Measurements from ENCODE around the gene AGBL1.
A peak's percentile ranks its signal among the peaks of the same experiment; 100 is the strongest.

The AGBL1 gene

DNA sequence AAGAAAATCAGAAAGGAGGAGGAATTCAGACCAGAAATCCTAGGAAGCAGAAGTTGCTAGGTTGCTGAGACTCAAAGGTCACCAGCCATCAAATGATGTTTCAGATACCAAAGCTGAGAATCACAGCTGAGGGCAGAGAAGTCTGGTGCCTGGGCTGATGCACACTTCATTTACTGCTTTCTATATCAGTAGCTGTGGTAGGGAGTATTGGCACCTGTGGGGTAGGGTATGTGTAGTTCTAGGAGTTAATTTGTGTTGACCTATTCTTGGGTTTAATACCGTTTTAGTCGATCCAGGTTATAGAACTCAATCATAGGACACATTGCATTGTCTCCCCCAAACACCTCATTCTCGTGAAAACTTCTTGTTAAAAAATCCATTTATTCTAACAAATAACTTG is 529.6 kb downstream of the AGBL1 start:
- DNase-seq, result no peak

DNA sequence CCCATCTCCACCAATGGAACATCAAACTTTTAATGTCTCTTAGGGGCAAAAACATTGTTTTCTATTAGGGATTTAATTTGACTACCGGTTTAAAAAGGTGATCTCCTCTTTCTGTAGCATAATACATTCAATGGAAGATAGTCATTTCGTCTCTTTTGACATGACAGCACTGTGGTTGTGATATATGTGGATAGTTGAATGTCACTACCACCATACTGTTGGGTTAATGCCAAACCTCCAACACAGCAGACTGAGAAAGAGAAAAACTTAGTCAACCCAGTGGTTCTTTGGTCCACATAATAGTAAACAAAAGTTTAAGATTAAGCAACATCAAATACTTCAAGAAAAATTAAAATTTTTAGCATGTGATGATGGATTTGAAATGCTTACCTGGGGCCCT is 530.4 kb downstream of the AGBL1 start:
- DNase-seq, result no peak

DNA sequence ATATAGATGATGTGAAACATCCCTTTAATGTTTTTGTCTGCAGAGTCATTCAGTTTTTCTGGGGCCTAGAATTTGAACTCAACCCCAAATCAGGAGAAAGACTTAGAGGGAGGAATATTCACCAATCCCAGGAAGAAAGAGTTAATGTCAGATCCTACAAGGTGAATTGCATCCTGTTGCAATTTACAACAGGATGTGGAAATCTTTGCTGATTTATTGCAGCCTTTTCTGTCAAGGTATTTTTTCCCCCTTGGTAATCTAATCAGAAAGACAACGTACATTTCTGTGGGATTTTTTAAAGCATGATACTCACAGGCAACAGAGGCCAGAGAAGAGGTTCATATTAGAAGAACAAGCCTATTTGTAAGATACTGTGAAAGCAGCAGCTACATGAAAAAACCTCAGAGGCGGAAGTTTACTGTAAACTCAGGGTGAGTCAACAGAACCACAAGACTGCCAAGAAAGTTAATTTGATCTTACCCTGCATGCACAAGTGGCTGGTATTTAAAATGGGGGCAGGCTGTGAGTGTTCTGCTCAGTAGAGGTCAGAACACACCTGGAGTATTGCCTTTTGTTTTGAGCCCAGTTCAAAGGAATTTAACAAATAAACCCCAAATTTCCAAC is 531.9 kb downstream of the AGBL1 start:
- peak; percentile 17 for DNase-seq

DNA sequence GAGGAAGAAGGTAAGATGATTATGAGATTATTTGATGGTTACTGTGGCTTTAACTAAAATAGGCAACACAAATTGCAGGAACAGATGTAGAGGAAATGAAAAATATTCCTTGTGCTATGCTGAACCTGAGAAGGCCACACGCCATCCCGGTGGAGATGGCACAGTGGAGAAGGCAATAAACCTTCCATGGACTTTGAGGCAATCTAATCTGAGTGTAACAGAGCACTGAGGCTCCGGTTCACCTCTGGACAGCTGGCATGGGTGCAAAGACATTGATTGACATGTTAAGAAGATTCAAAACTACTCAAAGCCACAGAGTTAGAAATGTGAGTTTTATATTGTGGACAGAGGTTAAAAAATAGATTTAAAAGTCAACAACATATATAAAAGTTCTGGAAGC is 535.7 kb downstream of the AGBL1 start:
- no peak for DNase-seq

DNA sequence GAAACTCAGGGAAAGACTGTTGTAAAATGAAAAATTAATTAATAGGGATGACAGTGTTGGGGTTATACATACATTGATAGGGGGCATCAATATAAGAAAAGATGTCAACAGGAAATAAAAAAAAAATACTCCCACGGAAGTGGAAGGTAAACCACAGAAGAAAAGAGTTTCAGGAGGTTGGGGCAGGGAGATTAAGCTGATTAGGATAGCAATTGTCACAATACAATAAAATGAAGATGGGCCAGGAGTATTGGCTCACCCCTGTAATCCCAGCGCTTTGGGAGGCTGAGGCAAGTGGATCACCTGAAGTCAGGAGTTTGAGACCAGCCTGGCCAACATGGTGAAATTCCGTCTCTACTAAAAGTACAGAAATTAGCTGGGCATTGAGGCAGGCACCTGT is 536.1 kb downstream of the AGBL1 start:
- no peak for DNase-seq

DNA sequence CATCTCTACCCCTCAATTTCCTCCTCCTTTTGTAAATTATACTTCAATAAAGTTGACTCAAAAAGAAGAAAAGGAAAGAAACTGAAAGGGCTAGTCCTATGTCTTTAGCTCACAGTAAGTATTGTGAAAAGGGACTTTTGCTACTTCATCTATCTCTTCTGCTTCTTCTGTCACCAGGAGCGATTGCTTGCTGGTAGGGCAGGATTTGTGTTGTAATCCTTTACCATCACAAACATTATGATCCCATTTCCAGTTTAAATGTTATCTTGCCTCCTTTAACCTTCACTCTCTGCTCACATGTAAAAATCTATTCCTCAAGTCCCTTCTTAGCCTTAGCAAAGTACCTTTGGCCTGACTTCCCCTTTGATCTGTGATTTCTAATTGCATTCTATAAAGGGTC is 537.1 kb downstream of the AGBL1 start:
- DNase-seq, result no peak

DNA sequence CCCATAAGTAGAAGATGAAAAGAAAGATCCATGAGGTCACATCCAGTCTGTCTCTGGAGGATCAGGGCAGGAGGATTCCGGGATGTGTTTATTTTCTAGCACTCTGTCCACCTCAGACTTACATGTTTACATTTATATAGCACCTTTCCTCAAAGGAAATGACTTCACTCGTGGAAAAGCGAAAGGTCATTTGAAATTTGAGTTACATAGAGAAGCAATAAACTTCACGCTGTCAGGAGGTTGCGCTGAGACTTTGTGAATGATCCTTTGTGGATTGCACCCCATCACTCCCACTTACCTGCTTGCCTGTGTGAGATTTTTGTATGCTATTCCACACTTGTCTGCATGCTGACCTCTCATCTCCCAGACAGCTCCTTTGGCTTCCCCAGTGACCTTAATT is 540.5 kb downstream of the AGBL1 start:
- DNase-seq, result no peak

DNA sequence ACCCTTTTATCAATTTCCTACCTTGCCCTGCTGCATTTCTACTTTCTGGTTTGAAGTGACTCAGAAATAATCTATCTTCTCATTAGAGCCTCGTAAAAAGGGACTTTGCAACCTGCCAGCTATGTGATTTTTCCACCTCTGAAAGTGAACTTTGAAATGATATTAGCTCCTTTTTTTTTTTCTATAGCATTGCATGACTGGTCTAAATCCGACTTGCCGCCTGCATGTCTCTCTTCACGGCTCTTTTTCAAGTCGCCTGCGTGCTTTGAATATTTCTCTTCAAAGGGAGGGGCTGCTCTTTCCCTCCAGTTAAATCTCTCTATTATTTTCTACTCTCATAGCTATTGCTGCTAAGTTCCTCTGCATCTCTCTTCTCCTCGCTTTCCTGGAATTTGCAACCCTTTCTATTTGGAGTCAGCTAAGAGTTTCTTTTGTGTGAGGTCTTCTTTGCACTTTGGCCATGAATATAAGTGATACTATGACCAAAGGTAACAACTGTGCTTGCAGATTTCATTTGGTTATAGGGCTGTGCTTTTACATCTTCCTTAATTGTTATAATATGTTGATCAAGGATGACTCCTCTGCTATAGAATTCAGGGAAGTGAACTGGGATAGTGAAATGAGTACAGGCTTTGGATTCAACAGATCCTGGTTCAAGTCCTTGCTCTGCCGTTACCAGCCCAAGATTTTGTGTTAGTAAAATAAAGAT is 541.1 kb downstream of the AGBL1 start:
- no peak for DNase-seq

DNA sequence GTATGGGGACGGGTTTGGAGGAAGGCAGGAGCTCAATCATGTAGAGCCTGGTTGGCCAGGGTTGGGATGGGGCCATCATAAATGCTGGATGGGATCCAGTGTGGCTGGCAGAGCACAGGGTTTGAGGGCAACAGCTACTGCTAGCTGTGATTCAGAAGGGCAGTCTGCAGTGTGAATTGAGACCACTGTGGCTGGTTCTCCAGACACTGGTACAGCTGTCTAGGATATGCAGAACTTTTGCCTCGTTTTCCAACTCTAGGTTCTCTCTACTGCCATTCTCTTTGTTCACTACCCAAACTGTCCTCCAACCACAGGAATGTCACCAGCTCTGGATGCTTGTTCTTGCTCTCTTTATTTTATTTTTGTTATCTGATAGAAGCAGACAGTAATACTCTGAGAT is 543.6 kb downstream of the AGBL1 start:
- DNase-seq, result no peak

DNA sequence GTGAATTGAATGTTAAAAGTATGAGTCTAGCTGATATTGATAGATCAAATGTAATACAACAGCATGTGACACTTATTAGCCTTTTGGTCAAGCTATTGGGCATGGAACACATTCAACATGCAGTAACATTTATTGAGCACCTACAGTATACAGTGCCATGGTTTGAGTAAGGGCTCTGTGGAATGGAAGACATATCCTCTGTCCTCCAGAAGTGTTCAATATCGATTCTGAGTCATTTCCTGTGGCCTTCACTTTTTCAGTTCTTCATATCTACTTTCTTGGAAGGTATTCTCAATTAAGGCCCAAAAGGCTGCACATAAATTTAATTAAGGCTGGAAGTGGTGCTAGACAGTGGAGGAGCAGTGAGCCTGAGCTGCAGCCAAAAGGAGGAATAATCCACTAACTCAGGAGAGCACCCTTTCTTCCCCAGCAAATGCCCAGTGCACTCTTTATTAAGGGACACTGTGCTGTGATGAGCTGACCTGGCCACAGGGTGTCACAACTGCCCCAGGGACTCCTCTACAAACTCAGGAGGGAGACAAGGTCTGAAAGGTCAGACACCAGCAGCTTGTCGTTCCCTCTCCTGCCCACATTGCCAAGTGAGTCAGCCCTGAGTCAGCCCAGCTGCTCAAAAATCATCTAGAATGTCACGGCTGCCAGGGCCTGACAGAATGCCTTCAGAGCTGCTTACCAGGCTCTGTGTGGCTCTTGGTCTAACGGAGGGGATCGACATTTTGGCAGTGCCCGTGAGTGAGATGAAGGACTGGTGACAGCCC is 544.8 kb downstream of the AGBL1 start:
- peak; percentile 62 for DNase-seq

DNA sequence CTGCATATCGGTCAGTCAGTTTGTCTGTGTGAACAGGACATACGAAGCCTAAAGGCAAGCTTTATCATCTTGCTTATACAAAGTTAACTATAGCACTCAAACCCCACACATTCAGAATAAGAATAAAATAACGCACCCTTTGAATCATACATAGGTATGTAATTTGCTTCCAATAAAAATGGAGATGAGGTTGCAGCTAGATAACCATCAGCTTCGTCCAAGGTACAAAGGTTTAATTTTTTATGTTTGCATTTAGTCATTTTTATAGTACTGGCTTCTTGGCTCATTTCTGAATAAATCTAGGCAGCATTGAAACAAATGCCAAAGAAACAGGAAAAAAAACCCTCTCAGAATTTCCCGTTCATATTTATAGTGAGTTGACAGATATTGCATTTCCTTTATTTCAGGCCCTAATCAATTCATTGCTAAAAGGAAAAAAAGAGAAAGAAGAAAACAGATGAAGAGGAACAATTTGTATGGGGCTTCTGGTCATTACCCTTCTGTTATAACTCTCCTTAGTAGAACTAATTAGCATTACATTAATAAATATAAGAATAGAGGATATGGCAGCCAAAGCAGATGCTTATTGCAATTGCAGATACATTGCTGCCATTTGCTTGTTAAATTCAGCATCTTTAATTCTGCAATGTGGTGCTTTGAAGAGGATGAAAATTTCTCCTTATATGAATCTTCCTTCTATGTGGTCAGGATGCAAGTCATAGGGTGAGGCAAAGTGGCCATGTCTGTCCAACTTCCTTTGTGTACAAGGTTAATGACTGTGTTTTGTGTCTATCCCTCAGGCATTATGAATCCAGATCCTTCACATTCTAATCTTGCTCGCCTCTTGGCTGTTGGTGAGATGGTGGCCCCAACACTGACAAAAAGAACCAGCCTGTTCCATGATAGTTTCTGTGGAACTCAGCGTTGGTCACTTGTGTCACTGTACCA is 550.0 kb downstream of the AGBL1 start:
- DNase-seq, result no peak

DNA sequence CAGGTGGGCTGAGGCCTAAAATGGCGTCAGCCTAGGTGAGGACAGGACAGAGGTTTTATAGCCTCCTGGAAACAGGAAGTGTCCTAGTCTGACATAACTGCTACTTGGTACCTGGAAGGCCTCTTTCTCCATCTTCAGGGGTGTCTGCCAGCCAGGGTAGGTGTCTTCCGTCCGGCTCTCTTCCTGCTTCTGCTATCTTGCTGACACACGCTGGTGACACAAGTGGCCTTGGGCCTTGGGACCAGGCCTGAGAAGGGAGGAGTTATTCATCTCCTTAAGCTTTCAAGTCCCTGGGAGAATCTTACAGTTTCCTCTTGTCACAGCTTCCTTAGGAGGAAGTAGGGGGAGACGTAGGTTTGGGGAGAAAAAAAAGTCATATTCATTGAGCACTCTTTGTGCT is 551.3 kb downstream of the AGBL1 start:
- no peak for DNase-seq

DNA sequence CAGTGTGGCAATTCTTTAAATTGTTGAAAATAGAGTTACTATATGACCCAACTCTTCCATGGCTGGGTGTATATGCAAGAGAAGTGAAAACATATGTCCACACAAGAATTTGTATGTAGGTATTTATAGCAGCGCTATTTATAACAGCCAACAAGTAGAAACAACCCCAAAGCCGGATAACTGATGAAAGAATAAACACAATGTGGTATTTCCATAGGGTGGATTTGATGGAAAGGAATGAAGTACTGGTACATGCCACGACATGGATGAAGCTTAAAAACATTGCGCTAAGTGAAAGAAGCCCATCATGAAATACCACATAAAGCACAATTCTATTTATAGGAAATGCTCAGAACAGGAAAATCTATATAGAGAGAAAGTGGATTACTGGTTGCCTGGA is 554.5 kb downstream of the AGBL1 start:
- DNase-seq, result no peak

DNA sequence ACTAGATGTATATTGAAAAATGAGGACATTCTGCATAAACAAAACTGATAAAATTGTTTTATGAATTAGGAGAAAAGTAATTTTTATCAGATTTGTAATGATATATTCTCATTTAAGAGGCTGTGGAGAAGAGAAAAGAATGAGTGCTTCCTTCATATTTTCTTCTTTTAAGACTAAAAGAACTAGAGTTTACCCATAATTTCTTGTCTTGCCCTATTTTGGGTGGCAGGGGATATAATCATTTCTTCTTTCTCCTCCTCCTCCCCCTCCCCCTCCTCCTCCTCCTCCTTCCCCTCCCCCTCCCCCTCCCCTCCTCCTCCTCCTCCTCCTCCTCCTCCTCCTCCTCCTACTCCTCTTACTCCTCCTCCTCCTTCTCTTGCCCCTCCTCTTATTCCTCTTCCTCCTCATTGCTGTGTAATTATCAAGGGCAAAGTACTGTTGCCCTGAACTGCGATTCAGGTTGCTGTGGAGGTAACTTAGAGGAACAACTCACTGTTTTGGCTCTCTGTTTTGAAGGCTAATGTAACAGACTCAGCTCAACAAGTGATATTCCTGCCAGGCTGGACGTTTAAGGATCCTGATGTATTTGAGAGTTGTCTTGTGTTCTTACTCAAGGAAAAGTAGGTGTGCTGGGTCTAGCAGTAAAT is 555.4 kb downstream of the AGBL1 start:
- DNase-seq, result no peak

DNA sequence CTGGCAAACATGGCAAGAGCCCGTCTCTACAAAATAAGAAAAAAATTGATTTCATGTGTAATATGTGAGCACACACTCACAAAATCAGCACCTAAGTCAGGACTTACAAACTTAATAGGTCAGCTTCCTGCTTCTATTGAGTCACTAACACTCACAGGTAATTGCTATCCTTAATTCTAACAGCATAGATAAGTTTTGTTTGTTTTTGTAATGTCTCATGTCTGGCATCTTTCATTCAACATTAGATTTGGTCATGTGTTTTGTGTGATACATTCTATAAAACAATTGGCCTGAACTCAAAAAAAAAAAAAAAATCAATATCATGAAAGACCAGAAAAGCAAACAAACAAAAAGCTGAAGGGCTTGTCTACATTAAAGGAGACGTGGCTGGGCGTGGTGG is 564.7 kb downstream of the AGBL1 start:
- no peak for DNase-seq

DNA sequence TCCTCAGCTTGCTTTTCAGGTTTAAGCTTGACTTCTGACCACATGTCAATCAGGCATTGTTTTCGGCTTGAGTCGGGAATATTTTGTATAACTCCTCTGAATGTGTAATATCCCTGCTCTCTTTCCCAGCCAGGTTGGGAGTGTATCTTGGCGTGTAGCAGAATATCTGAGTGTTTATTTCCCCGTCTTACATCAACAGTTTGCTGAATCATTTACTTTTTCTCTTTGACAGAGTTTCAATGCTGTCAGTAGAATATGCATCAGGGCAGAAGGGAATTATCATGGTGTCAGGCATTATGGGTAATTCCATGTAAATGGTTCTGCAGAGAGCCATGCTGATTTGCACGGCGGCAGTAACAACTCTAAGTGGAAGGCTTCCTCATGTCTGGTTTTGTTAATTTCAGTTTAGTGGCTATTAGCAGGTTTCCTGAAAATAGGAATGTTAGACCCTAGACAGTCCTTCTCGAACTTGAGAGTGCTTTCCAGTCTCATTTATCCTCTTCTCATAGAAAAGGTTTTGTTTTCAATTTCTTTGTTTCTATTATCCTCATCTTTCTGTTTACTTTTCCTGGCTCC is 566.3 kb downstream of the AGBL1 start:
- no peak for DNase-seq

DNA sequence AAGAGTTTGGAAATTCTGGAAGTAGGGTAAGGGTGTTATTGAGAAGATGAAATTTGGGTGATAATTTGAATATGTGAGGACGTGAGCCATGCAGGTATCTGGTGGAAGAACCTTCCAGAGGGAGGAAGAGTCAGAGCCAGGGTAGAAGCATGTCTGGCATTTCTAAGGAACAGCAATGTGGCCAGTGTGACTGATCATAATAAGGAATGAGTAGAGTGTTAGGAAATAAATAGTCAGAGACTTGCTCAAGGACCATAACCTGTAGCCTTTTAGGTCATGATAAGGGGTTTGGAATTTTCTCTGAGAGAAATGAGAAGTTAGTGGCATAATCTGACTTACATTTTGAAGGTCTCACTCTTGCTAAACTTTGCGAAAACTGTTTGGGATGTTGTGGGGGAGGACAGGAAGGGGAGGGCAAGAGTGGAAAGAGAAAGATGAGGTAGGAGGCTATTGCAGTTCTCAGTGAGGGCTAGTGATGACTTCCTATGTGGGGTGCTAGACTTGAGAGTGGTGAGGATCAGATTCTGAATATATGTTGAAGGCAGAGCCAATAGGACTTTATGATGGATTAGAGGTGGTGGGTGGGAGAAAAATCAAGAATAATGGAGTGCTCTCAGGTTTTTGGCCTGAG is 568.3 kb downstream of the AGBL1 start:
- no peak for DNase-seq

DNA sequence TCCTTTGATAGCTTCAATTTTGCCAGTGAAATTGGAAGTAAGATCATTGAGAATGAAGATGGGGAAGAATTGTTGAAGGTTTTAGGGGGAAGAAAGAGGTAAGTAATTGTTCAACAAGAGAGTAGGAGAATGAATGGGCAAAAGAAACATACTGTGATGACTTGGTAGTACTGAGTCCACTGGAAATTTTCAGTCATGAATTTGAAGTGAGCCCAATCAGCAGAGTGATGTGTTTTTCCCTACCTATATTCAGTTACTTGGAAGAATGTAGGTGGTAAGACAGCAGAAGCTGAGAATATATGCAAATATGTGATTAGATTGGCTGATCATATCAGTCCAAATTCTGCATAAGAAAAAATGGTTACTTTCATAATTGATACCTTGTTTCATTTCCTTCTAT is 569.6 kb downstream of the AGBL1 start:
- DNase-seq, result no peak

DNA sequence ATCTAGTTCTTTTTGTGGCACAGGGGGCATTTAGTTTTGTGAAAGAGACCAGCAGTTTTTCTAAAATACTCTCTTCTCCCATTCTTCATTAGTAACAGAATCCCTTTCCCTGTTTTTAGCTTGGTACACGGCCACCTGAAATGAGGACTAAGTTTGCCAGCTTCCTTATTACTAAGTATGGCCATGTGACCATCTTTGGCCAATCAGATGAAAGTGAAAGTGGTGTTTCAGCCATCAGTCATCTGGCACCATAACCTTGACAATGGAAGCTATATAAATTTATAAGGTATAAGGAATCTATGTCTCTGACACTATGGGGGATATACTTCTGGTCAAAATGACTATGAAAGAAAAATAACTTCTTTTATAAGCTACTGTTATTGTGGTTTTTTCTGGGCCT is 570.4 kb downstream of the AGBL1 start:
- no peak for DNase-seq

DNA sequence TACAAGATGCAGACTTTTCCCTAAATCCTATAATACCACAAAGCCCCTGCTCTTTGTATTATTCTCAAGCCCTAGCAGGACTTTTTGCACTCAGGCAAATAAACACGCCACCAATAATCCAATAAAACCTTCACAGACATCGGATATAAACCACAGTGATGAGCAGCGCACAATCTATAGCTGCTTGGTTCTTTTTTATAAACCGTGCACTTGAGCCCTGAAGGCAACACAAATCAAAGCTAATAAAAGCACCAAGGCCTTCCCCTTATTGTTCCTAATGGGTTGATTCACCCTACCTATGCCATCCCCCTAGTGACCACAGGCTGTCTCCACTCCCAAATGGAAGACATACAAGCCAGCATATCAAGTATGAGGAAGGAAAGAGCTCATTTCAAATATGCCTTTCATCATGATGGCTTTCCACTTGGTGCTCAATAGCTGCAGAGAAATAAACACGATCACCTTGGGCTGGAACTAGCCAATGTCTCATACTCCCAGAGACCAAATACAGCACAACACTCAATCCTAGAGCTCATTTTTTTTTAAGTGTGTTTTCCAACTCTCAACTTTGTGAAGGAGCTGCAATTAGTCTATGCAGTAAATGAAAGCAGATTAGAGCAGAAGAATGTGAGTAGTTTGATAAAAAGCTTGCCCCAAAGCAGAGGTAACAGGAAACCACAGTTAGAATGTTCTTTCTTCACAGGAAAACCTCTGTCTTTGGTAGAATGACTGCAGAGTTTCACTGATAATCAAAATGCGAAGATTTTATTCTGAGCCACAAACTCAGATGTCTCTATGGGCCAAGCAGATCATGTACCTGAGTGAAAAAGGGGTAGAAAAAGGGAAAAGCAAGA is 573.9 kb downstream of the AGBL1 start:
- no peak for DNase-seq

DNA sequence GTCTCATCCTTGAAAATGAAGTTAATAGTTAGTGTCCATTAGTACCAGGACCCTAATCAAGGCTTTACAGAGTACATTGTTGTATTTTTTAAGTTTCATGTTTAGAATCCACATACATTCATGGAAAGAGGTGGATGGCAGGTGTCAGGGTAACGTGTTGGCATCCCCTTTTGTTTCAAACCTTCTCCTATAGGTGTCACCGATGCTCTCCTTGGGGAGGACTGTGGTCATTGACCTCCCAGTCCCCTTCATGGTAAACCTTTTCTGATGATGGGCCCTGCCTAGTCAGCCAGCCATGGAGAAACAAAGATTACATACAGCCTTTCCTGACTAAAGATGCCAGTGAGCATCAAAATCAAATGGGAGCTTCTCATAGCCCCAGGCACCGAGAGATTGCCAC is 574.8 kb downstream of the AGBL1 start:
- DNase-seq, result peak; percentile 4

Measured in CD4-positive, alpha-beta T cell treated with Interleukin-17A for 4 hours (primary cell).